Activated CD8-positive, alpha-beta T cell treated with anti-CD3 and anti-CD28 coated beads for 36 hours (primary cell): ENCODE results near the gene TMEM151A. TPM values are rescaled to one million over a fixed set of nuclear protein-coding genes. Genes with fewer than 3 reads are reported as not detected.
"Not testable (repeated sequence)": the region's sequence is repeated elsewhere in the genome, so short reads cannot be mapped to it uniquely, and the experiment has no call there.

ENCODE experiments used
- ATAC-seq: fragments of 200-7000 bp; cut with Tn5 transposase; one replicate; pipeline ENCODE4 v1.10.0; 2021; ENCODE audit warnings: mild to moderate bottlenecking, moderate library complexity
- CTCF ChIA-PET: fragments of 350-600 bp; sonication (Branson Sonifier 250); formaldehyde crosslinking; loops from one replicate; lab custom pipeline; 2021; ENCODE audit warnings: antibody characterized with exemption; lab: Charles Lee
- POLR2A ChIA-PET: fragments of 350-600 bp; sonication (Branson Sonifier 250); formaldehyde crosslinking; loops from one replicate; lab custom pipeline; 2021; ENCODE audit warnings: antibody characterized with exemption; lab: Charles Lee
- DNase-seq: peaks from one replicate; pipeline ENCODE4 v3.0.0-alpha.2; 2020
- H3K27ac Mint-ChIP-seq: one replicate; pipeline ENCODE4 v1.8.0; 2021; ENCODE audit warnings: mild to moderate bottlenecking, mixed read lengths
- H3K27me3 Mint-ChIP-seq: one replicate; pipeline ENCODE4 v1.8.0; 2021; ENCODE audit warnings: mixed read lengths
- H3K36me3 Mint-ChIP-seq: one replicate; pipeline ENCODE4 v1.8.0; 2021; ENCODE audit warnings: low read depth, mixed read lengths
- H3K4me1 Mint-ChIP-seq: one replicate; pipeline ENCODE4 v1.8.0; 2021; ENCODE audit warnings: low read depth, mixed read lengths
- H3K4me3 Mint-ChIP-seq: one replicate; pipeline ENCODE4 v1.8.0; 2021; ENCODE audit warnings: mild to moderate bottlenecking, moderate library complexity, mixed read lengths
- H3K9me3 Mint-ChIP-seq: one replicate; pipeline ENCODE4 v1.8.0; 2021; ENCODE audit warnings: mixed read lengths
- intact Hi-C: fragments of 100-400 bp; cut with micrococcal nuclease; formaldehyde crosslinking; loops from one replicate; pipeline ENCODE4 v1.10.0; 2022
- total RNA-seq, 2 experiments: library from RNA; stranded (reverse); gene quantifications; one replicate each; pipeline ENCODE4 v1.2.3, GENCODE V29; 2021
- TF ChIP-seq, protein P1 (sequence below): fragments of 200-600 bp; IDR thresholded peaks from one replicate; pipeline ENCODE4 v1.8.0; 2022; ENCODE audit warnings: antibody characterized with exemption, mild to moderate bottlenecking

TMEM151A gene
- total RNA-seq, 2 experiments from 2014 or later: not detected

DNA sequence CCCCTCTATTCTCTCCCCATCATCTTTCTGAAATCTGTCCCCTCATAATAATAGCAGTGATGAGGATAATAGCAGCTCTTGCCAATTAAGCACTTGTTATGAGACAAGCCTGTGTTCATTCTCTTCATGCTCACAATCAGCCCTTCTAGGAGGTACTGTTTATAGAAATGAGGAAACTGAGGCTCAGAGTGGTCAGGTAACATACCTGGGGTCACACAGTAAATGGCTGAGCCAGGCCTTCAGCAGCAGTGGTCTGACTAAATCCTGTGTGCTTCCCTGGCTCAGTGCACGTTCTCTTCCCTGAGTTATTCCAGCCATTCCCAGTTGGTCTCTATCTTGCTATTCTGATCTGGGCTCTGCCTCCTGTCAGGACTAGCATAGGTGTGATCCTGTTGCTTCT is 17.5 kb upstream of the TMEM151A start:
- ChIA-PET POLR2A (interaction anchor here (1.1 to 1.4 kb wide), 2 partner anchors 11 to 92 kb away, joined by 3 read pairs; no protein-coding TSS in a partner anchor), CTCF (interaction anchor here (7.6 kb wide), 1 partner anchor 7 kb away, joined by 37 read pairs; no protein-coding TSS in a partner anchor)
- DNase-seq (no peak), ATAC-seq (no peak)
- no peak overlapping the region for H3K4me3 Mint-ChIP-seq
- no peaks in the 10 kb centered on the region for H3K27me3 Mint-ChIP-seq
- H3K27ac Mint-ChIP-seq: no peak overlapping the region
- intact Hi-C loops: no loop called here
- no peaks in the 10 kb centered on the region for H3K9me3 Mint-ChIP-seq
- H3K4me1 Mint-ChIP-seq: peaks cover 28% of the 10 kb centered on the region
- peaks cover 45% of the 10 kb centered on the region for H3K36me3 Mint-ChIP-seq
- TF ChIP-seq, protein P1, sequence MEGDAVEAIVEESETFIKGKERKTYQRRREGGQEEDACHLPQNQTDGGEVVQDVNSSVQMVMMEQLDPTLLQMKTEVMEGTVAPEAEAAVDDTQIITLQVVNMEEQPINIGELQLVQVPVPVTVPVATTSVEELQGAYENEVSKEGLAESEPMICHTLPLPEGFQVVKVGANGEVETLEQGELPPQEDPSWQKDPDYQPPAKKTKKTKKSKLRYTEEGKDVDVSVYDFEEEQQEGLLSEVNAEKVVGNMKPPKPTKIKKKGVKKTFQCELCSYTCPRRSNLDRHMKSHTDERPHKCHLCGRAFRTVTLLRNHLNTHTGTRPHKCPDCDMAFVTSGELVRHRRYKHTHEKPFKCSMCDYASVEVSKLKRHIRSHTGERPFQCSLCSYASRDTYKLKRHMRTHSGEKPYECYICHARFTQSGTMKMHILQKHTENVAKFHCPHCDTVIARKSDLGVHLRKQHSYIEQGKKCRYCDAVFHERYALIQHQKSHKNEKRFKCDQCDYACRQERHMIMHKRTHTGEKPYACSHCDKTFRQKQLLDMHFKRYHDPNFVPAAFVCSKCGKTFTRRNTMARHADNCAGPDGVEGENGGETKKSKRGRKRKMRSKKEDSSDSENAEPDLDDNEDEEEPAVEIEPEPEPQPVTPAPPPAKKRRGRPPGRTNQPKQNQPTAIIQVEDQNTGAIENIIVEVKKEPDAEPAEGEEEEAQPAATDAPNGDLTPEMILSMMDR: no peak

DNA sequence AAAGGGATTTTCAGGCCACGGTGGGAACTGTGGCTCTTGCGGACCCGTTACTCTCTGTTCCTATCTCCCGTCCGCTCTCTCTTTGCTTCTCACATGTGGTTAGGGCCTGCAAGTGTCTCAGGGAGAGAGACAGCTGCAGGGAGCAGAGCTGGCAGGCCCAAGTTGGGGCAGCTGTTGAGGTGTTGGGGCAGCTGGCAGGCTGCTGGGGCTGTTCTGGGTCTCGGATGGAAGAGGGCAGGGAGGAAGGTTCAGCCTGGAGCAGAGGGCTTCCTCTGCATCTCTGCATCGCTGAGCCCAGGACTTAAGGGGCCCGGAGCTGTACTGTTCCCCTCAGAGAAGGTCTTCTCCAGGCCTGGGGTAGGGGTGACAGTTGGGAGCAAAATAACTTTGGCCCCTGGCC is 16.3 kb upstream of the TMEM151A start:
- intact Hi-C loops: no loop called here
- no peak for ATAC-seq
- TF ChIP-seq, protein P1: no peak
- Mint-ChIP-seq H3K4me1 (peaks cover 23% of the 10 kb centered on the region), H3K36me3 (peaks cover 41% of the 10 kb centered on the region), H3K9me3 (no peaks in the 10 kb centered on the region), H3K27ac (no peak overlapping the region), H3K4me3 (no peak overlapping the region), H3K27me3 (peaks cover 1% of the 10 kb centered on the region)
- CTCF ChIA-PET: interaction anchor here (1.2 kb wide), 1 partner anchor 10 kb away, joined by 3 read pairs; no protein-coding TSS in a partner anchor
- no peak for DNase-seq
- POLR2A ChIA-PET: no interaction called here

DNA sequence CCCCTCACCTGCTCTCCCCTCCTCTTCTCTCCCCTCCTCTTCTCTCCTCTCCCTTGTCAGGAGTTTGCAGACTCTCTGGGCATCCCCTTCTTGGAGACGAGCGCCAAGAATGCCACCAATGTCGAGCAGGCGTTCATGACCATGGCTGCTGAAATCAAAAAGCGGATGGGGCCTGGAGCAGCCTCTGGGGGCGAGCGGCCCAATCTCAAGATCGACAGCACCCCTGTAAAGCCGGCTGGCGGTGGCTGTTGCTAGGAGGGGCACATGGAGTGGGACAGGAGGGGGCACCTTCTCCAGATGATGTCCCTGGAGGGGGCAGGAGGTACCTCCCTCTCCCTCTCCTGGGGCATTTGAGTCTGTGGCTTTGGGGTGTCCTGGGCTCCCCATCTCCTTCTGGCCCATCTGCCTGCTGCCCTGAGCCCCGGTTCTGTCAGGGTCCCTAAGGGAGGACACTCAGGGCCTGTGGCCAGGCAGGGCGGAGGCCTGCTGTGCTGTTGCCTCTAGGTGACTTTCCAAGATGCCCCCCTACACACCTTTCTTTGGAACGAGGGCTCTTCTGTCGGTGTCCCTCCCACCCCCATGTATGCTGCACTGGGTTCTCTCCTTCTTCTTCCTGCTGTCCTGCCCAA is 15.6 kb upstream of the TMEM151A start:
- TF ChIP-seq, protein P1: no peak
- peaks cover 1% of the 10 kb centered on the region for H3K27me3 Mint-ChIP-seq
- H3K4me1 Mint-ChIP-seq: peaks cover 18% of the 10 kb centered on the region
- H3K9me3 Mint-ChIP-seq: no peaks in the 10 kb centered on the region
- no peak overlapping the region for H3K27ac Mint-ChIP-seq
- no peak overlapping the region for H3K4me3 Mint-ChIP-seq
- ChIA-PET CTCF (interaction anchor here (1.2 kb wide), 1 partner anchor 9 kb away, joined by 3 read pairs; no protein-coding TSS in a partner anchor), POLR2A (no interaction called here)
- ATAC-seq: no peak
- DNase-seq: no peak
- peaks cover 36% of the 10 kb centered on the region for H3K36me3 Mint-ChIP-seq
- intact Hi-C loops: no loop called here

DNA sequence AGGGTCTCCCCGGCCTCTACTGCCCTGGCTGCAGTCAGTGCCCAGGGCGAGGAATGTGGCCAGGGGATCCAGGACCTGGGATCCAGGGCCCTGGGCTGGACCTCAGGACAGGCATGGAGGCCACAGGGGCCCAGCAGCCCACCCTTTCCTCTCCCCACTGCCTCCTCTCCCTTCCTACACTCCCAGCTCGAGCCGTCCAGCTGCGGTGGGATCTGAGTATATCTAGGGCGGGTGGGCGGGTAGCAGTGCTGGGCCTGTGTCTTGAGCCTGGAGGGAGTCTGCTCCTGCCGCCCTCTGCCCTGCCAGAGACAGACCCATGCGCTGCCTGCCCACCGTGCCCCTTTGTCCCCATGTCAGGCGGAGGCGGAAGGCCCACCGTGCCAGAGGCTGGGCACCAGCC is 15.1 kb upstream of the TMEM151A start:
- POLR2A ChIA-PET: interaction anchor here (1.0 to 7.8 kb wide), 3 partner anchors 6 to 18 kb away, joined by 3 to 76 read pairs (median 5); partner anchors contain the start of gene RAB1B
- H3K27me3 Mint-ChIP-seq, CTCF ChIA-PET, ATAC-seq, H3K27ac Mint-ChIP-seq, intact Hi-C loops, DNase-seq, H3K9me3 Mint-ChIP-seq: not testable (repeated sequence)
- peaks cover 17% of the 10 kb centered on the region for H3K4me1 Mint-ChIP-seq
- H3K36me3 Mint-ChIP-seq: peaks cover 36% of the 10 kb centered on the region
- peak overlapping the region; percentile 2 for H3K4me3 Mint-ChIP-seq

DNA sequence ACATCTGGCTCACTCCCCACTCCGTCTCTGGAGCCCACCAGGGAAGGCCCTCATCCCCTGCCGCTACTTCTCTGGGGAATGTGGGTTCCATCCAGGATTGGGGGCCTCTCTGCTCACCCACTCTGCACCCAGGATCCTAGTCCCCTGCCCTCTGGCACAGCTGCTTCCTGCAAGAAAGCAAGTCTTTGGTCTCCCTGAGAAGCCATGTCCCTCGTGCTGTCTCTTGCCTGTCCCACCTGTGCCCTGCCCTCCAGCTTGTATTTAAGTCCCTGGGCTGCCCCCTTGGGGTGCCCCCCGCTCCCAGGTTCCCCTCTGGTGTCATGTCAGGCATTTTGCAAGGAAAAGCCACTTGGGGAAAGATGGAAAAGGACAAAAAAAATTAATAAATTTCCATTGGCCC is 14.6 kb upstream of the TMEM151A start:
- not testable (repeated sequence) for H3K27ac Mint-ChIP-seq

More for the DNA sequence above, 14.6 kb upstream of the TMEM151A start:
- H3K27me3 Mint-ChIP-seq, intact Hi-C loops, ATAC-seq, DNase-seq, CTCF ChIA-PET, H3K9me3 Mint-ChIP-seq: not testable (repeated sequence)
- POLR2A ChIA-PET: interaction anchor here (1.0 to 7.8 kb wide), 3 partner anchors 7 to 18 kb away, joined by 3 to 76 read pairs (median 5); partner anchors contain the start of gene RAB1B
- Mint-ChIP-seq H3K36me3 (peaks cover 31% of the 10 kb centered on the region), H3K4me1 (peaks cover 14% of the 10 kb centered on the region), H3K4me3 (peak overlapping the region; percentile 2)
